Measurements from ENCODE around the gene KLHDC7A. TPM values are rescaled to one million over a fixed set of nuclear protein-coding genes. Genes with fewer than 3 reads are reported as not detected.

Gene KLHDC7A
- total RNA-seq, 2 donors from 2014 or later = 0.11 TPM; not detected in 1

- H3K27me3 ChIP-seq = no peaks in the 10 kb centered on the region
These were observed 52.5 kb downstream of the KLHDC7A start for GRCh38 chr1:18533259-18533658.

DNA sequence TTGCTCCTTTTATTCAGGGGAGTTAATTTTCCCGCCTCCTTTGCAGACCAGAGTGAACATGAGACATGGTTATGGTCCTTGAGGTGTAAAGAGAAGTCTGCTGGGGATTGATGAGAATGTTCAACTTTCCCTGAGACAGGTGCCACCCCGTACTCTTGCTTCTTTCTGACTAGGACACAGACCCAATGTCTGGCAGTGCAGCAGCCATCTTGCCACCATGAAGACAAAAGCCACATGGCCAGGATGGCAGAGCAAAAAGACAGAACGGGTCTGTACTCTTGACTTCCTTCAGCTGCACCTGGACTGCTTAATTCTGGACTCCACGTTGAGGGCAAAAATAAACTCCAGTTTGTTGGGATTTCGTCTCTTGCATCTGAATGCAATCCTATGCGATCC, 54.1 kb downstream of the KLHDC7A start:
- no peaks in the 10 kb centered on the region for H3K36me3 ChIP-seq
- no peak overlapping the region for H3K4me3 ChIP-seq
- H3K9me3 ChIP-seq = no peaks in the 10 kb centered on the region
- TF ChIP-seq CTCF (IDR thresholded peaks at IDR 0.05) = no peak
- H3K4me1 ChIP-seq = no peaks in the 10 kb centered on the region
- no peaks in the 10 kb centered on the region for H3K27me3 ChIP-seq
- no peak for DNase-seq (ENCODE audit: low spot score)
- no peak overlapping the region for H3K27ac ChIP-seq

More at GRCh38 chr1:18533259-18533658, 52.5 kb downstream of the KLHDC7A start:
- no peak overlapping the region for H3K4me3 ChIP-seq
- H3K27ac ChIP-seq = no peak overlapping the region
- H3K9me3 ChIP-seq = no peaks in the 10 kb centered on the region
- H3K4me1 ChIP-seq = no peaks in the 10 kb centered on the region
- H3K36me3 ChIP-seq = no peaks in the 10 kb centered on the region
- no peak for DNase-seq (ENCODE audit: low spot score)
- no peak for TF ChIP-seq CTCF (IDR thresholded peaks at IDR 0.05)

Other genes starting within 250 kb of the KLHDC7A start
- not detected for gene PAX7, start 149.9 kb downstream of the KLHDC7A start, total RNA-seq